Kidney (tissue), 14 donors: Measurements from ENCODE around the gene PROX2. TPM values are rescaled to one million over a fixed set of nuclear protein-coding genes. Genes with fewer than 3 reads are reported as not detected.

Experiments
- DNase-seq, 5 donors: peaks; one replicate each; pipeline ENCODE4 v3.0.0-alpha.2; 2013 to 2020
- FAIRE-seq: peaks from 2 replicates; lab custom pipeline; 2012; peaks lifted over from hg19 to GRCh38; lab: Jason Lieb, UNC
- H3K27ac ChIP-seq, 2 donors: one replicate each; pipeline ENCODE4 v1.7.0; 2013; ENCODE audit warnings: low read depth in 2 of 2, low read length in 2 of 2, inconsistent platforms in 1 of 2
- H3K27me3 ChIP-seq: one replicate; pipeline ENCODE4 v1.7.1; 2013; ENCODE audit warnings: low read length, inconsistent platforms; ENCODE audit not compliant: control insufficient read depth, insufficient read depth
- H3K36me3 ChIP-seq, 3 donors: one replicate each; pipeline versions ENCODE4 v1.7.0 to v1.7.1; 2013; ENCODE audit warnings: low read length in 3 of 3, control low read depth in 1 of 3, inconsistent platforms in 1 of 3; ENCODE audit not compliant: insufficient read depth in 3 of 3, control insufficient read depth in 2 of 3
- H3K4me1 ChIP-seq, 3 donors: one replicate each; pipeline versions ENCODE4 v1.7.0 to v1.7.1; 2013; ENCODE audit warnings: low read length in 3 of 3, inconsistent platforms in 1 of 3, low read depth in 1 of 3; ENCODE audit not compliant: control insufficient read depth in 2 of 3, insufficient read depth in 2 of 3
- H3K4me3 ChIP-seq, 3 donors: one replicate each; pipeline versions ENCODE4 v1.7.0 to v1.8.1; 2013; ENCODE audit warnings: low read length in 3 of 3, control low read depth in 1 of 3, inconsistent platforms in 1 of 3
- H3K9ac ChIP-seq, 3 donors: one replicate each; pipeline versions ENCODE4 v1.7.0 to v1.7.1; 2013; ENCODE audit warnings: low read length in 3 of 3, control low read depth in 1 of 3, inconsistent platforms in 1 of 3
- H3K9me3 ChIP-seq, 3 donors: one replicate each; pipeline versions ENCODE4 v1.7.0 to v1.7.1; 2013; ENCODE audit warnings: low read length in 3 of 3, control low read depth in 1 of 3, inconsistent platforms in 1 of 3; ENCODE audit not compliant: control insufficient read depth in 2 of 3, insufficient read depth in 1 of 3
- CTCF ChIP-seq: IDR thresholded peaks from 3 replicates; pipeline ENCODE4 v1.5.1; 2012; ENCODE audit warnings: mild to moderate bottlenecking, moderate library complexity, borderline replicate concordance; ENCODE audit not compliant: insufficient read depth; ENCODE audit errors: extremely low read depth
- intact Hi-C: fragments of 100-400 bp; cut with DNase I; formaldehyde crosslinking; loops from one replicate; pipeline ENCODE4 v1.11.1; 2022
- polyA plus RNA-seq: library from polyadenylated mRNA; stranded (reverse); fragments of 350-450 nt; fragmentation: Illumina TruSeq; extraction: RNeasy Lipid Tissue Mini Kit (QIAGEN cat#74804); gene quantifications from one replicate; pipeline ENCODE4 v1.2.3, GENCODE V29; 2014; ENCODE audit warnings: low read depth, low replicate concordance; ENCODE audit not compliant: insufficient read depth
- total RNA-seq: library from RNA; stranded (reverse); fragmentation: NEBNext Ultra II Directional; extraction: Animal tissue kit (Norgen Biotek cat#: 25700); gene quantifications from one replicate; pipeline ENCODE4 v1.2.1, GENCODE V29; 2021
- donor health status: control.
- donor health status: control.
- donor health status: control.
- donor health status: control.
- donor health status: control.
- donor health status: DM: yes; HTN: yes; CAD: no.
- donor health status: Normal renal cell carcinoma (clear cell type).

PROX2 gene
- total and polyA plus RNA-seq, 2 donors from 2014 or later, result not detected

- FAIRE-seq (no peak), DNase-seq (no peak)
- intact Hi-C loops, result no loop called here
- TF ChIP-seq CTCF, result no peak
- Histone ChIP-seq H3K27me3 (no peaks in the 10 kb centered on the region), H3K9me3 (no peaks in the 10 kb centered on the region), H3K36me3 (peaks cover 3 to 14% (median 12%) of the 10 kb centered on the region in 3 donors), H3K9ac (no peak overlapping the region), H3K4me3 (no peak overlapping the region), H3K4me1 (peaks cover 2 to 22% (median 20%) of the 10 kb centered on the region in 3 donors), H3K27ac (no peak overlapping the region)
These were observed 10.1 kb upstream of the PROX2 start for GRCh38 chr14:74886001-74886400.

- intact Hi-C loops, result no loop called here
- no peak for FAIRE-seq
- H3K4me1 ChIP-seq, result peaks cover 2 to 24% (median 17%) of the 10 kb centered on the region in 3 donors
These were observed 6.4 kb upstream of the PROX2 start for GRCh38 chr14:74882103-74882920.

GRCh38 chr14:74881431-74882102 lies 5.6 kb upstream of the PROX2 start, which contains the start of gene DLST:
TSS of gene DLST (plus strand) at chr14:74881916. CDS start at chr14:74881954, 38 bp downstream.
- H3K27me3 ChIP-seq, result no peaks in the 10 kb centered on the region
- FAIRE-seq, result no peak
- H3K4me1 ChIP-seq, result peaks cover 2 to 24% (median 17%) of the 10 kb centered on the region in 3 donors

More at GRCh38 chr14:74882103-74882920, 6.4 kb upstream of the PROX2 start:
- peaks cover 0 to 4% (median 3%) of the 10 kb centered on the region in 3 donors for H3K36me3 ChIP-seq
- H3K9ac ChIP-seq, result peak overlapping the region; percentile 45 to 93 (median 90)
- H3K27me3 ChIP-seq, result no peaks in the 10 kb centered on the region
- H3K4me3 ChIP-seq, result peak overlapping the region; percentile 92 to 98 (median 98)
- no peak for TF ChIP-seq CTCF
- DNase-seq, result peak in 3 of 5 donors; percentile 59 to 69 (median 67)
- H3K9me3 ChIP-seq, result no peaks in the 10 kb centered on the region
- peak overlapping the region; percentile 88 to 96 for H3K27ac ChIP-seq

More at GRCh38 chr14:74881431-74882102, 5.6 kb upstream of the PROX2 start, which contains the start of gene DLST:
- Histone ChIP-seq H3K4me3 (peak within 1 kb of the TSS; percentile 92 to 98 (median 98)), H3K27ac (peak within 1 kb of the TSS; percentile 88 to 96), H3K9me3 (no peaks in the 10 kb centered on the region), H3K36me3 (peaks cover 0 to 4% (median 3%) of the 10 kb centered on the region in 3 donors), H3K9ac (peak within 1 kb of the TSS; percentile 82 to 93 (median 90))
- TF ChIP-seq CTCF, result no peak
- DNase-seq, result peak; percentile 91 to 95 (median 93)
- intact Hi-C loops, result no loop called here
